Measurements from ENCODE around the gene ZNF366. TPM values are rescaled to one million over a fixed set of nuclear protein-coding genes. Genes with fewer than 3 reads are reported as not detected.

Gene ZNF366
- total RNA-seq, 2 donors from 2014 or later, result not detected

DNA sequence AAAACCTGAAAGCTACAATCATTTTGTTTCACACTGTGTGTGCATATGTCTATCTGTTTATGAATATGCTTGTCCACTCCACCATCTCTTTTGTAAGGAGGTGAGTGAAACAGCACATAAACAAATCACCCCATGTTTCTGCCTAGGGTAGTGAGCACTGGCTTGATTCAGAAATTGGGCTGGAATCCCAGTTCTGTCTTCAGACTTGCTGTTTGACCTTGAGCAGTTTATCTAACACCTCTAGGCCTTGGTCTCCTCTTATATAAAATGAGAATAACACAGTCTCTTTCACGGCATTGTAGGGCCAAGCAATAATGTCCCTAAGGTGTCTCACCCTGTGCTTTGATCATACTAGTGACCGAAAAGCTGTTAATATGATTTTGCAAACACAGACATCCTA, 61.2 kb downstream of the ZNF366 start:
- Mint-ChIP-seq H3K27ac (no peak overlapping the region), H3K9me3 (no peaks in the 10 kb centered on the region), H3K36me3 (no peaks in the 10 kb centered on the region)
- DNase-seq (ENCODE audit: low spot score in 2 of 2) (no peak), ATAC-seq (no peak)

DNA sequence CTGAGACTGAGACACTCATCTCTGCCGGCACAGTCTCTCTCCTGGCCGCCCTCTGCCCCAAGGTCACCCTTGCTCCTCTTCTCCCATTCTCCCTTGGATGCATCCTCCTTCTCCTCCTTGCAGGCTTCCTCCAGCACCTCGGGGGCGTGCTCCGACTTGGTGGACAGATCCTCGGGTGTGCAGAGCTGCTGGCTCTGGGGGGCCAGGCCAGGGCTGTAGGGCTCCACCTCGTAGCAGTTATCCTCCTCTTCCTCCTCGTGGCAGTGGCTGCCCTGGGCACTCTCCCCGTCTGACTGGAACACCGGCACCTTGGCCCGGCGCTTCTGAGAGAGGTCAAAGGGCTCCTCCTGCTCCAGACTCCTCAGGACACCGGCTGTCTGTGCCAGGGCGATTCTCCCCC, 63.3 kb downstream of the ZNF366 start:
- no peaks in the 10 kb centered on the region for H3K9me3 Mint-ChIP-seq

DNA sequence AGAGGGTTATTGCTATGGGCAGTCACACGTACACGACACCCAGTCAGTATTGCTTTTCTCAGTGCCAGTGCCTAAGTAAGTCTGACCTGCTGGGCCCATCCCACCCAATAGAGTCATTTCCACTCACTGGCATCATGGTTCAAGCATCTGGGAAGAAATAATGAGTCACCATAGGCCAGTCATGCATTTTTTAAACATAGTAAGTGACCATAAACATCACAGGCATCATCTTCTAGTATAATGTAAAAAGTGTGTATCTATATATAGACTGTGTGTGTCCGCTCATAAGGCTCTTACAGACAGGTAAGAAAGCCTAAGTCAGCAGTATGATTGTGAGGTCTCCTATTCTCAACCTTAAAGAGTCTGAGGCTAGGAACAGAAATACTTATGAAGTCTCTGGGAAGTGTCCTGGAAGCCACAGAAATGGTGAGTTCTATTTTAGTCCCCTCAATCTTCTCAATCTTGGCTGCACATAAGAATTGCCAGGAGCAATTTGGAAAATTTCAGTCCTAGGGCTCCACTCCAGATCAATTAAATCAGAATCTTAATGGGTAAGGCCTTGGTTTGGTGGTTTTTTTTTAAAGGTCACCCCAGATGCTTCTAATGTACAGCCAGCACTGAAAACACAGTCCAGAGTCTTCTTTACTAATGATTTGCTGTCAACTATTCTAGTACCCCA, 65.2 kb downstream of the ZNF366 start:
- Mint-ChIP-seq H3K27ac (no peak overlapping the region), H3K9me3 (no peaks in the 10 kb centered on the region), H3K36me3 (no peaks in the 10 kb centered on the region)
- ATAC-seq (peak; percentile 41 to 53), DNase-seq (ENCODE audit: low spot score in 2 of 2) (no peak)

More for the DNA sequence above, 63.3 kb downstream of the ZNF366 start:
- Mint-ChIP-seq H3K27ac (no peak overlapping the region), H3K36me3 (no peaks in the 10 kb centered on the region)
- DNase-seq (ENCODE audit: low spot score in 2 of 2) (no peak), ATAC-seq (no peak)

DNA sequence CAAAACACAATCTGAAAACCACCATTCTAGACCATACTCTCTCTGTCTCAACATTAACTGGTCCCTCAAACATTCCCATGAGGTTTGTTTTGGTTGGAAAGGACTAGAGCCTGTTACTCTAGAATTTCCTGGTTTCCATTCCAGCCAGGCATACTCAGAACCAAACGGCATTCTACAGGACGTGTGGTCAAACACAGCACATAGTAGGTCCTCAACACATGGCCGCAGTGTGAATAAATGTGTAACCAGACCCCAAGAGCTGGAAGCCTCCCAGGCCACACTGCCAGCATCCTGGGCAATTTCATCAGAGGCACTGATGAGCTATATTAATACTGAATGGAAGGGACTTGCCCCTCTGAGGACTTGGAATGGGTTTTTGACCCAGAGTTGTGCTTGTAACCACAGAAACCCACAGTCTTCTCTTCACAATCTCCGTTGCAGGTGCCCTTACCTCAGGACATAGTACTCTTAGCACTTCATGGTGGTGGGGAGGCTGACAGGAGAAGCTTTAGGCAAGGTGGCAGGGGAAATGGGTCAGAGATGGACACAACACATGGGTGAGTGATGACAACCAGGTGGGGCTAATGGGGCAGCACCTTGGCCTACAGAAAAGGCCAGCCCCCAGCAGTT, 66.0 kb downstream of the ZNF366 start:
- ATAC-seq, result no peak
- peak overlapping the region in 1 of 2 donors; percentile 50 for H3K27ac Mint-ChIP-seq
- H3K9me3 Mint-ChIP-seq, result no peaks in the 10 kb centered on the region
- no peaks in the 10 kb centered on the region for H3K36me3 Mint-ChIP-seq
- no peak for DNase-seq (ENCODE audit: low spot score in 2 of 2)

DNA sequence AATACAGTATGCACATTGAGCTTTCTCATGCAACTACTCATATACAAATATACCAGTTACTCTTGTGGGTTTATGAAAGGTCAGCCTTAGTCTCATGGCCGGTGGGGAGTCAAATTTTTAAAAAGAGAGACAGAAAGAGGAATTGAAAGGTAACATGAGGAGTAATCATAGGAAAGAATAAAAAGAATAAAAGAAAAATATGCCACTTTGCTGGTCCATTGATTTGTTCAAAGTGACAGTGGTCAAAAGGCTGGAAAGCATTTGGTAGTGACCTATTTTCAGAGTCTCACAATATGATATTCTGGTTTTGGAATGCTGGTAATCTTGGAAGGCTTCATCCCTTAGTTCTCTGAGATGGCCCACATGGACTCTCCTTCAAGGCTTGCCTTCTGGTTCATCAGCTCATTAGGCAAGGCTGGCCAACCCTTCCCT, 67.0 kb downstream of the ZNF366 start:
- H3K27ac Mint-ChIP-seq, result no peak overlapping the region
- no peaks in the 10 kb centered on the region for H3K36me3 Mint-ChIP-seq
- ATAC-seq, result no peak
- DNase-seq (ENCODE audit: low spot score in 2 of 2), result no peak
- no peaks in the 10 kb centered on the region for H3K9me3 Mint-ChIP-seq

DNA sequence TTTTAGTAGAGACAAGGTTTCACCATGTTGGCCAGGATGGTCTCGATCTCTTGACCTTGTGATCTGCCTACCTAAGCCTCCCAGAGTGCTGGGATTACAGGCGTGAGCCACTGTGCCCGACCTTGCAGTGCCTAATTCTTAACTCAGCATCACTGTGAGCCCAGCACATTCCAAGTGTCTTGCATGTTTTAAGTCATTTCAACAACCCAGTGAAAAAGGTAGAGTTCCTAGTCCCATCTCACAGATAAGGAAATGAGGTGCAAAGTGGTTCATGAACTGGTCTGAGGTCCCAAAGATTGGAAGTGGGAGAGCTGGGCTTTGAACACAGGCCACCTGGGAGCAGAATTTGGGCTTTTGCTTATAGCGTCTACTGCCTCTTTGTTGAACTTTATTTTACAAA, 68.0 kb downstream of the ZNF366 start:
- no peak for DNase-seq (ENCODE audit: low spot score in 2 of 2)

DNA sequence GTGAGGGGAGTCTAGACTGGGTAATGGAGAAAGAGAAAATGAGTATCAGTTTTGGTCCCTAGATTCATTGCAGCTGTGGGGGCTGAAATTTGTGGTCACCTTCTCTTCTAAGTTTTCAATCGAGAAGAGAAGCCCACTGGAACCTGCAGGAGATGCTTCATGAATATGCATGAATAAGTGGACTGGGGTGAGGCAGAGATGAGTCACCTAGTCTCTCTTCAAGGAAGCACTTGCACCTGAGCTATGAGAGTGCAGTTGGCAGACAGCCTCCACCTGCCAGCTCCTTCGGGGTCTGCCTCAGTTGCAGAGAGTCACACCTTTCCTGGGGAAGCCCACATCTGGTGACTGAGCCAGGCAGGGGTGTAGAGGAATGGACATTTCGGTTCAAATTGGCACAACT, 69.1 kb downstream of the ZNF366 start:
- no peak for DNase-seq (ENCODE audit: low spot score in 2 of 2)
- H3K36me3 Mint-ChIP-seq, result no peaks in the 10 kb centered on the region
- H3K27ac Mint-ChIP-seq, result no peak overlapping the region
- no peak for ATAC-seq
- H3K9me3 Mint-ChIP-seq, result no peaks in the 10 kb centered on the region

More for the DNA sequence above, 68.0 kb downstream of the ZNF366 start:
- Mint-ChIP-seq H3K36me3 (no peaks in the 10 kb centered on the region), H3K9me3 (no peaks in the 10 kb centered on the region), H3K27ac (no peak overlapping the region)
- ATAC-seq, result no peak

DNA sequence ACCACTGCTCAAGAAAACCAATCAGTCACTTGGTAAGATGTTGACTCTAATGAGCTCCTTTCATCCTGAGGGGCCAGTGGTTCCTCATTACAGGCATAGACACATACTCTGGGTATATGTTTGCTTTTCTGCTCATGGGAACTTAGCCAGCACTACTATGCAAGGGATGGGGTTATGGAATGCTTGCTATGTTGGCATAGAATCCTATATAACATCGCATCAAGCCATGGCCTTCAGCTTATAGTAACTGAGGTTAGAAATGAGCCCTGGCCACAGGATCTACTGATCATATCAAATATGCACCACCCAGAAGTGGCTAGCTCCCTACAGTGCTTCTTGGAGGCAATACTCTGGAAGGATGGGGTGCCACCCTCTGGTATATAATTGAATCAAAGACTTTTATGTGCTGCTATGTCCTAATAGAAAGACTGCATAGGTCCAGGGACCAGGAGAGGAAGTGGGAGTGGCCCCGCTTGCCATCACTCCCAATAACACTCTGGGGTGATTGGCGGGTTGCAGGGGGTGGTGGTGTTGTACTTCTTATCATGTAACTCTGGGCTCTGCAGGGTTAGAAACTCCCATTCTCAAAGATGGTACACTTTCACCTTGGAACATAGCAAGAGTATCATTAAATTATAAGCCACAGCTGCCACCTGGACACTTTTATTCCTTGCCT, 70.3 kb downstream of the ZNF366 start:
- Mint-ChIP-seq H3K27ac (no peak overlapping the region), H3K36me3 (no peaks in the 10 kb centered on the region), H3K9me3 (no peaks in the 10 kb centered on the region)
- DNase-seq (ENCODE audit: low spot score in 2 of 2), result no peak
- ATAC-seq, result no peak

DNA sequence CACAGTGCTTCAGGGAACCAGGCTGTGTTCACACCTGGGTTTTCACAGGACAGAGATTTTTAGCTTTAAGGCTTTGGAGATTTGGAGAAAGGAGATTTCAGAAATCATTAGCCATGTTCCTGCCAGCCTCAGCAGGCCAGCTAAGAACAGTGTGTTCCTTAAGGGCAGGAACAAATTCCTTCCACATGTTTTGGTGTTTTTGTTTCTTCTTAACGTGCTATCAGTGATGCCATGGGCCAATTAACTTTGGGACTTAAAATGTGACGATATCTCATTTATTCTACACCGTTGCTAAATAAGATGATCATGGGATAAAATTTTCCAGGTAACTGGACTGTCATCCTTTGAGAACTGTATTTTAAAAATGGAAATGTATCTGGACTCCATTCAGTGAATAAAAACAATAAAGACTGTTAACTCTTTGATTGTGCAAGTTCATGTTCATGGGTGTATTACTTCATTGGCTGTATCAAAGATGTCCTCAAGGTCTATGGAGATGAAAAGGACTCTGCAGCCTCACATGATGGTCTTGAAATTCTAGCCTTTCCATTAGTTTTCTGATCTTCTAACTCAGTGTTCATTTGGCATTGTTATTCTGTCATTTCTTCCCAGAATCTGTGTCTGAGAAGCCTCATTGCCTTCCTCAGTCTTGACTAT, 72.3 kb downstream of the ZNF366 start:
- ATAC-seq, result no peak
- Mint-ChIP-seq H3K27ac (no peak overlapping the region), H3K36me3 (no peaks in the 10 kb centered on the region), H3K9me3 (no peaks in the 10 kb centered on the region)
- no peak for DNase-seq (ENCODE audit: low spot score in 2 of 2)

DNA sequence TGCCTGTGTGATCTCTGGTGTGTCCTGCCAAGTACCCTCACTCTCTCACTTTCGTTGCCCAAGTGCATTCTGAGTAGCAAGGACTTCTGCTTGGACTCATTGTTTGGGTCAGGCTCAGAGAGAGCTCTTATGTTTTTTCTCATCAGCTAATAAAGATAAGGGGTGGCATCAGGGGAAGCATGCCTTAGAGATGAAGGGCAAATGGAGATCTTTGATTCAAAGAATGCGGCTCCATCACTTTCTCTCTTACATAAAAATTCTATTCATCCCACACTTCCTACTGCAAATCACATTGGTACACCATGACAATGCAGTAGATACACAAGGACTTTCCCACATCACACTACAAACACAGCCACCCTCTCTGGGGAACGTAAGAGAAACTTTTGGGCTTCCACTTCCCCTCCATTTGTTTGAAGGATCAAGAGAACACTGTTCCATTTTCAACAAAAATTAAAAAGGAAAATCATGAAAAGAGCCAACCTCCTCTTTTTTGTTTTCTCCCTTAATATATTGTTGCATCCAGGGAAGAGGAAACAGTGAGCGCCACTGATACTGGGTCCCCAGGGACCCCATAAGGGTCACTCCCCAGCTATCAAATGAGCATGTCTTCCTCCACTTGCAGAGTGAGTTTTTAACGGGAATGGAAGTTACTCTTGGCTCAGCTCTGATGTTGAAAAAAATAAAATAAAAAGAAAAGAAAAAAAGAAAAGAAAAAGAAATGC, 73.0 kb downstream of the ZNF366 start:
- Mint-ChIP-seq H3K9me3 (no peaks in the 10 kb centered on the region), H3K27ac (no peak overlapping the region), H3K36me3 (no peaks in the 10 kb centered on the region)
- DNase-seq (ENCODE audit: low spot score in 2 of 2), result no peak
- no peak for ATAC-seq

DNA sequence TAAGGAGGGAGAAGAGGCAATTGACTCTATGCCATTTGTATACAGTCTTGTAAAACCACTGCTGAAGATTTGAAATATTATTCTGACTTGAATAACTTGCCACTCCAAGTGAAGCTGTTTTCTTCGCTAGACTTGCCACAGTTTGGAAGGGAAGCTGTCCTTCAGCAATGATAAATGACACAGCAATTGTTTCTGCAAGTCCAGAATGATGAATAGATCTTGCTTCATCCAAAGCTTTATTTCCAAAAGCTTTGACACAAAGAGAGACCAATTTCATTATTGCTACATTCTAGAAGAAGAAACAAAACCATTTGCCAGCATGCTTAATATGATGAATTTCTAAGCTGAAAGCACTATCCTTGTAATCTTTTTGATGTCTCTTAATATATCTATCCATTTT, 73.7 kb downstream of the ZNF366 start:
- Mint-ChIP-seq H3K27ac (no peak overlapping the region), H3K36me3 (no peaks in the 10 kb centered on the region), H3K9me3 (no peaks in the 10 kb centered on the region)
- no peak for DNase-seq (ENCODE audit: low spot score in 2 of 2)
- ATAC-seq, result no peak

DNA sequence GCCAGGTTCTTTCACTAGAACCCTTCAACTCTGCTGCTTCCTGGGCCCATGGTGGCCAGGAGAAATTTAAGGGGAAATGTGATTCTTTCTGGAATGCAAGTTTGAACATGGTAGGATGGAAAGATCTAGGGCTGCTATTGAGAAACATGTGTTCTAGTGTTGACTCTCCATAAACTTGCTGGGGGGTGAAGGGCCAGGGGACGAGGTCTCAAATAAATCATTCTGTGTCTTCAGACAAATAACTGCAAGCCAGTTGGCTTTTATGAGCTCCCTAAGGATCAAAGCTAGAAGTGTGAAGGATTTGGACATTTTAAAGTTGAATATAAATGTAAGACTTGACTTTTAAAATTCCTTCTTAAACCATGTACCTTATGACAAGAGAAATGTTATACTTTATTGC, 78.5 kb downstream of the ZNF366 start:
- Mint-ChIP-seq H3K27ac (no peak overlapping the region), H3K9me3 (no peaks in the 10 kb centered on the region), H3K36me3 (no peaks in the 10 kb centered on the region)
- DNase-seq (ENCODE audit: low spot score in 2 of 2), result no peak
- ATAC-seq, result no peak

DNA sequence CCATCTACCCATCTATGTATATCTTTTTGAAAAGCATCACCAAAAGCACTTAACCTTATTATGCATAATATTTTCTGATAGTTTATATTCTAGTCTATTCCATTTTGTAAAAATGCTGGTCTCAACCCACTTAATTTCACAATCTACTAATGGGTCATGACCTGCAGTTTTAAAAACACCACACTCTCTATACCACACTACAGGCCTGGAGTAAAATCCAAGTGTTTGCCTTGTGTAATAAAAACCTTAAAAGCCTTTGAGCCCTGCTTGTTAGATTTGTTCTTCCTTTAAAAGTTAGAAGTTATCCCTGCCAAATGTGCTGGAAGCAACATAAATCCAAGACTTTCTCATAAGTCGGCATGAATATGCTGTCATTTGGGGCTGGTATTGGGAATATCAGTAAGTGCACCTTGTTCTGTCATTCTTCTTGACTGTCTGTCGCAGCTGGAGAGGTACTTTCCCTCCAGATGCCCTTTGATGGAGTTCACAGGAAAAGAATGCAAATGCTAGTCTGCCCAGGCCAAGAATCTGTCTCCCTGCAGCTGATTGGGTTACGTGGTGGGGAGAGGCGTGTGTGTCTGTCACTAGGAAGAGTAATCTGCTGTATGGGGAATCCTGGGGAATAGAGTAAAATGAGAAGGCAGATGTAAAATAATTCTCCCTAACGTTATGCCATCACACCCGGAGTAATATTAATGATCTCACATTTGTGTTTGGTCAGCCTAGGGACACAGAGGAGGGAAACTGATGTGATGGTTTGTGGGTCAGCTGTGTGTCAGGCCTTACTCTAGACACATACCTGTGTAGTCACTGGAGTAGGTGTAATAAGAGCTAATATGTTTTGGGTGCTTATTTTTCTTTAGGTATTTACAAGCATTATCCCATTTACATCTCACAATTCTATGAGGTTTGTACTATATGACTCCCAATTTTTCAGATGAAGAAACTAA, 79.4 kb downstream of the ZNF366 start:
- ATAC-seq (no peak), DNase-seq (ENCODE audit: low spot score in 2 of 2) (no peak)
- Mint-ChIP-seq H3K27ac (no peak overlapping the region), H3K9me3 (no peaks in the 10 kb centered on the region), H3K36me3 (no peaks in the 10 kb centered on the region)

DNA sequence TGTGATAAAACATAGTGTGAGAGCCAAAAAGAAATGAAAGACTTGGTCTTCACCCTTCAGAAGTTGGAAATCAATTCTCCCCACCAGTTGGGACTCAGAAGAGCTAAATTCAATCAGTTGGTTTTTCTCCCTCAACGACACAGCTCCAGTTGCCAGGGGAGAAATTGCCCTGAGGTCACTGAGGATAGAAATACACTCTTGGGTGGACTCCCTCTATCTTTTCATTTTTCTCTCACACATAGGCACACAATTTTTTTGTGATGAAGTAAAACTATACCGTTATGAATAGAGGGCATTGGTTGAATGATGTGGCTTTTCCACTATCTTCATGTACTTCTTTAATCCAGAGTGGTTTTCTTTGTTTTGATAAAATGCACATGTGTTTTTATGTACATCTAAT, 80.2 kb downstream of the ZNF366 start:
- ATAC-seq, result no peak

DNA sequence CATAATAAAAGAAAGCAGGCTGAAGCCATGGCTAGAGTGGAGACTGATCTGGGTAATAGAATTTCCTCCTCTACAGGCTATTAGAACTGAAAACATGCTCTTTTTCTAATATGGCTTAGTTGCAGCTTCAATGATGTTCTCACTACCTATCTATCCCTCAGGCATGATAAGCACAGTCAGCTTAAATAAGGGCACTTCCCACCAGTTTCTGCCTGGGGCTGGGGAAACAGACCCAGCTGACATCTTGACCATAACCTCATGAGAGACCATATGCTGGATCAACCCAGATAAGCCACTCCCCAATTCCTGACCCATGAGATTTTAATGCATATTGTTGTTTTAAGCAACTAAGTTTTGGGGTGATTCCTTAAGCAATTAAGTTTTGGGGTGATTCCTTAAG, 81.2 kb downstream of the ZNF366 start:
- ATAC-seq, result no peak
- H3K36me3 Mint-ChIP-seq, result no peaks in the 10 kb centered on the region
- H3K9me3 Mint-ChIP-seq, result no peaks in the 10 kb centered on the region
- no peak overlapping the region for H3K27ac Mint-ChIP-seq
- DNase-seq (ENCODE audit: low spot score in 2 of 2), result no peak

More for the DNA sequence above, 80.2 kb downstream of the ZNF366 start:
- no peaks in the 10 kb centered on the region for H3K9me3 Mint-ChIP-seq
- DNase-seq (ENCODE audit: low spot score in 2 of 2), result no peak
- no peaks in the 10 kb centered on the region for H3K36me3 Mint-ChIP-seq
- no peak overlapping the region for H3K27ac Mint-ChIP-seq

DNA sequence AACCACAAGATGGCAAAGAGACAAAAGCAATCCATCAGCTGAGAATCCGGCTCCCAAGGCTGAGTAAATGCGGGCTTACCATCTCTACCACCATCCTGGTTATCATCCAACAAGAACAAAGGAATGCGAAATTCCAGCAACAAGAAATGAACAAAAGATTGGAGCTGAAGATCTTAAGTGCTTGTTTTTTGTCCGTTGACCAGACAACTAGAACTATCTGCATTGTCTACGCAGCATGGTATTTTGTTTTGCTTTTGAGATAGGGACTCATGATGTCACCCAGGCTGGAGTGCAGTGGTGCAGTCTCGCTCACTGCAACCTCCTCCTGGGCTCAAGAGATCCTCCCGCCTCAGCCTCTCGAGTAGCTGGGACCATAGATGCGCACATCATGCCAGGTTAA, 88.9 kb downstream of the ZNF366 start:
- ATAC-seq (no peak), DNase-seq (ENCODE audit: low spot score in 2 of 2) (no peak)
- Mint-ChIP-seq H3K9me3 (no peaks in the 10 kb centered on the region), H3K36me3 (no peaks in the 10 kb centered on the region), H3K27ac (no peak overlapping the region)
